ENCODE results near the gene KIZ. TPM values are rescaled to one million over a fixed set of nuclear protein-coding genes. Genes with fewer than 3 reads are reported as not detected.

KIZ gene
- total RNA-seq, 1 donor from 2014 or later = 12.2 TPM

GRCh38 chr20:21102603-21103311 lies 23.1 kb upstream of the KIZ start:
- Mint-ChIP-seq H3K27ac (ENCODE audit: unreplicated experiment) (no peak overlapping the region), H3K4me1 (ENCODE audit: low read depth) (peaks cover 24% of the 10 kb centered on the region), H3K36me3 (ENCODE audit: low read depth) (peaks cover 2% of the 10 kb centered on the region), H3K4me3 (ENCODE audit: unreplicated experiment) (peak overlapping the region; percentile 45), H3K27me3 (ENCODE audit: low read depth) (peaks cover 77% of the 10 kb centered on the region), H3K9me3 (ENCODE audit: low read depth) (no peaks in the 10 kb centered on the region)
- TF ChIP-seq CTCF (IDR thresholded peaks at IDR 0.05) = no peak
- no peak for DNase-seq (ENCODE audit: low spot score)

- Mint-ChIP-seq H3K4me3 (ENCODE audit: unreplicated experiment) (no peak overlapping the region), H3K27me3 (ENCODE audit: low read depth) (peaks cover 76% of the 10 kb centered on the region), H3K36me3 (ENCODE audit: low read depth) (peaks cover 2% of the 10 kb centered on the region)
These were observed 22.1 kb upstream of the KIZ start for GRCh38 chr20:21103582-21104465.

GRCh38 chr20:21104466-21104761 lies 21.5 kb upstream of the KIZ start:
- H3K36me3 Mint-ChIP-seq (ENCODE audit: low read depth) = peaks cover 2% of the 10 kb centered on the region
- peaks cover 24% of the 10 kb centered on the region for H3K4me1 Mint-ChIP-seq (ENCODE audit: low read depth)
- no peak overlapping the region for H3K4me3 Mint-ChIP-seq (ENCODE audit: unreplicated experiment)
- no peaks in the 10 kb centered on the region for H3K9me3 Mint-ChIP-seq (ENCODE audit: low read depth)
- peaks cover 75% of the 10 kb centered on the region for H3K27me3 Mint-ChIP-seq (ENCODE audit: low read depth)
- no peak for DNase-seq (ENCODE audit: low spot score)
- TF ChIP-seq CTCF (IDR thresholded peaks at IDR 0.05) = no peak
- no peak overlapping the region for H3K27ac Mint-ChIP-seq (ENCODE audit: unreplicated experiment)

More at GRCh38 chr20:21103582-21104465, 22.1 kb upstream of the KIZ start:
- TF ChIP-seq CTCF (IDR thresholded peaks at IDR 0.05) = no peak
- H3K9me3 Mint-ChIP-seq (ENCODE audit: low read depth) = no peaks in the 10 kb centered on the region
- no peak for DNase-seq (ENCODE audit: low spot score)
- H3K4me1 Mint-ChIP-seq (ENCODE audit: low read depth) = peaks cover 24% of the 10 kb centered on the region
- H3K27ac Mint-ChIP-seq (ENCODE audit: unreplicated experiment) = no peak overlapping the region

- Mint-ChIP-seq H3K9me3 (ENCODE audit: low read depth) (no peaks in the 10 kb centered on the region), H3K36me3 (ENCODE audit: low read depth) (peaks cover 2% of the 10 kb centered on the region), H3K27me3 (ENCODE audit: low read depth) (peaks cover 73% of the 10 kb centered on the region), H3K4me1 (ENCODE audit: low read depth) (peaks cover 22% of the 10 kb centered on the region), H3K27ac (ENCODE audit: unreplicated experiment) (no peak overlapping the region), H3K4me3 (ENCODE audit: unreplicated experiment) (no peak overlapping the region)
- no peak for TF ChIP-seq CTCF (IDR thresholded peaks at IDR 0.05)
- DNase-seq (ENCODE audit: low spot score) = no peak
These were observed 21.0 kb upstream of the KIZ start for GRCh38 chr20:21104921-21105320.

GRCh38 chr20:21105429-21106170 lies 20.3 kb upstream of the KIZ start:
- Mint-ChIP-seq H3K4me3 (ENCODE audit: unreplicated experiment) (peak overlapping the region; percentile 28), H3K27me3 (ENCODE audit: low read depth) (peaks cover 73% of the 10 kb centered on the region), H3K9me3 (ENCODE audit: low read depth) (no peaks in the 10 kb centered on the region), H3K27ac (ENCODE audit: unreplicated experiment) (no peak overlapping the region), H3K36me3 (ENCODE audit: low read depth) (peaks cover 2% of the 10 kb centered on the region), H3K4me1 (ENCODE audit: low read depth) (peaks cover 16% of the 10 kb centered on the region)
- no peak for DNase-seq (ENCODE audit: low spot score)
- no peak for TF ChIP-seq CTCF (IDR thresholded peaks at IDR 0.05)
